IMR-90 (cell line): ENCODE data around the gene DAGLA. TPM values are rescaled to one million over a fixed set of nuclear protein-coding genes. Genes with fewer than 3 reads are reported as not detected.

Experiments used
- ATAC-seq: fragments of 200-7000 bp; cut with Tn5 transposase; 2 replicates; pipeline ENCODE4 v1.9.1; 2020; ENCODE audit warnings: low read depth, mild to moderate bottlenecking, moderate library complexity
- BruUV-seq: library from RNA; stranded (reverse); fragments of 400-500 nt; replicated peaks from 2 replicates; lab custom pipeline; 2021; lab: Mats Ljungman, UMichigan
- CTCF ChIA-PET: fragments of 300-600 bp; formaldehyde crosslinking; extraction: SDS; loops from one replicate; lab custom pipeline; 2021; ENCODE audit warnings: antibody characterized with exemption; lab: Yijun Ruan, JAX
- POLR2A ChIA-PET: fragments of 300-600 bp; sonication (Branson Sonifier 250); formaldehyde crosslinking; loops from one replicate; lab custom pipeline; 2022; ENCODE audit warnings: antibody characterized with exemption; ENCODE audit not compliant: unreplicated experiment; lab: Charles Lee
- DNase-seq: peaks from one replicate; pipeline ENCODE4 v3.0.0; 2013
- H2AFZ ChIP-seq: replicated peaks from 2 replicates; pipeline ENCODE3; 2013; ENCODE audit warnings: low read length, mild to moderate bottlenecking; ENCODE audit not compliant: poor library complexity
- H2AK5ac ChIP-seq: 2 replicates; pipeline ENCODE4 v1.6.1; 2013; ENCODE audit warnings: low read depth, low read length, inconsistent platforms
- H2AK9ac ChIP-seq: replicated peaks from 2 replicates; pipeline ENCODE3; 2013; ENCODE audit warnings: mild to moderate bottlenecking, low read depth, low read length, moderate library complexity; ENCODE audit not compliant: poor library complexity
- H2BK120ac ChIP-seq: 2 replicates; pipeline ENCODE4 v1.6.1; 2013; ENCODE audit warnings: low read depth, low read length, inconsistent platforms
- H2BK15ac ChIP-seq: 3 replicates; pipeline ENCODE4 v1.6.1; 2013; ENCODE audit warnings: low read depth, low read length, inconsistent platforms
- H2BK20ac ChIP-seq: 2 replicates; pipeline ENCODE4 v1.6.1; 2013; ENCODE audit warnings: low read depth, mild to moderate bottlenecking, inconsistent platforms, low read length, moderate library complexity
- H2BK5ac ChIP-seq: 2 replicates; pipeline ENCODE4 v1.6.1; 2013; ENCODE audit warnings: mild to moderate bottlenecking, low read depth, low read length, inconsistent platforms; ENCODE audit not compliant: poor library complexity, severe bottlenecking
- H3K14ac ChIP-seq: replicated peaks from 2 replicates; pipeline ENCODE4 v1.6.1; 2013; ENCODE audit warnings: low read depth, low read length, inconsistent platforms
- H3K18ac ChIP-seq: 2 replicates; pipeline ENCODE4 v1.6.1; 2013; ENCODE audit warnings: low read depth, low read length, control low read depth
- H3K23ac ChIP-seq: 2 replicates; pipeline ENCODE4 v1.6.1; 2013; ENCODE audit warnings: low read depth, low read length, inconsistent platforms
- H3K27ac ChIP-seq: 2 replicates; pipeline ENCODE4 v1.5.1; 2013; ENCODE audit warnings: mild to moderate bottlenecking, control low read depth, low read length; ENCODE audit not compliant: insufficient read depth
- H3K27me3 ChIP-seq: 2 replicates; pipeline ENCODE4 v1.6.1; 2013; ENCODE audit warnings: low read length; ENCODE audit not compliant: control insufficient read depth, insufficient read depth
- H3K36me3 ChIP-seq: 2 replicates; pipeline ENCODE4 v1.6.1; 2013; ENCODE audit warnings: low read length, mixed read lengths; ENCODE audit not compliant: control insufficient read depth, insufficient read depth
- H3K4ac ChIP-seq: 2 replicates; pipeline ENCODE4 v1.6.1; 2013; ENCODE audit warnings: low read depth, low read length, inconsistent platforms
- H3K4me1 ChIP-seq: 2 replicates; pipeline ENCODE4 v1.6.1; 2013; ENCODE audit warnings: low read length, mixed read lengths; ENCODE audit not compliant: control insufficient read depth, insufficient read depth
- H3K4me2 ChIP-seq: 2 replicates; pipeline ENCODE4 v1.6.1; 2013; ENCODE audit warnings: low read depth, mild to moderate bottlenecking, control low read depth, low read length, moderate library complexity
- H3K4me3 ChIP-seq: 2 replicates; pipeline ENCODE4 v1.5.1; 2013; ENCODE audit warnings: low read depth, mild to moderate bottlenecking, control low read depth, low read length, moderate library complexity; ENCODE audit not compliant: insufficient read depth
- H3K56ac ChIP-seq: 2 replicates; pipeline ENCODE4 v1.6.1; 2013; ENCODE audit warnings: low read length, inconsistent platforms; ENCODE audit not compliant: insufficient read depth; ENCODE audit errors: extremely low read depth
- H3K79me1 ChIP-seq, 2 experiments: 2 replicates each; pipeline ENCODE4 v1.6.1; 2013; ENCODE audit warnings: low read length in 2 of 2, inconsistent platforms in 1 of 2, low read depth in 1 of 2
- H3K9ac ChIP-seq: 2 replicates; pipeline ENCODE4 v1.6.1; 2013; ENCODE audit warnings: low read depth, low read length, control low read depth
- H3K9me1 ChIP-seq: 2 replicates; pipeline ENCODE4 v1.6.1; 2013; ENCODE audit warnings: low read length, inconsistent platforms; ENCODE audit not compliant: insufficient read depth
- H3K9me3 ChIP-seq: 2 replicates; pipeline ENCODE4 v1.6.1; 2013; ENCODE audit warnings: low read length; ENCODE audit not compliant: control insufficient read depth, insufficient read depth
- H4K20me1 ChIP-seq: 2 replicates; pipeline ENCODE4 v1.6.1; 2013; ENCODE audit warnings: low read length, inconsistent platforms; ENCODE audit not compliant: insufficient read depth
- H4K5ac ChIP-seq: 2 replicates; pipeline ENCODE4 v1.6.1; 2013; ENCODE audit warnings: mild to moderate bottlenecking, low read depth, low read length, control low read depth
- H4K8ac ChIP-seq, 2 experiments: 2 replicates each; pipeline ENCODE4 v1.6.1; 2013; ENCODE audit warnings: low read depth in 2 of 2, low read length in 2 of 2, control low read depth in 1 of 2, inconsistent platforms in 1 of 2
- H4K91ac ChIP-seq: 2 replicates; pipeline ENCODE4 v1.6.1; 2013; ENCODE audit warnings: low read depth, low read length, inconsistent platforms; ENCODE audit not compliant: insufficient read depth
- CHD1 ChIP-seq: IDR thresholded peaks from 2 replicates; pipeline ENCODE4 v1.6.1; 2012; ENCODE audit warnings: low read depth, low read length, improper control_type of control experiment
- CTCF ChIP-seq: conservative IDR thresholded peaks from 2 replicates; pipeline ENCODE4 v1.5.1; 2012; ENCODE audit warnings: mild to moderate bottlenecking, low read depth, low read length, improper control_type of control experiment
- FOS ChIP-seq: fragments of 150-350 bp; IDR thresholded peaks from 2 replicates; pipeline ENCODE4 v1.6.1; 2016; ENCODE audit warnings: low read depth, low read length
- NFE2L2 ChIP-seq: fragments of 150-350 bp; IDR thresholded peaks from 2 replicates; pipeline ENCODE4 v1.6.1; 2016; ENCODE audit warnings: low read depth, mild to moderate bottlenecking, low read length
- RAD21 ChIP-seq: IDR thresholded peaks from 2 replicates; pipeline ENCODE4 v1.6.1; 2012; ENCODE audit warnings: low read length, improper control_type of control experiment
- RCOR1 ChIP-seq: IDR thresholded peaks from 2 replicates; pipeline ENCODE4 v1.6.1; 2012; ENCODE audit warnings: mild to moderate bottlenecking, low read length, improper control_type of control experiment; ENCODE audit not compliant: insufficient replicate concordance
- RFX5 ChIP-seq: IDR thresholded peaks from 2 replicates; pipeline ENCODE4 v1.8.0; 2012; ENCODE audit warnings: low read depth, mild to moderate bottlenecking, low read length, moderate library complexity
- WGBS, 2 experiments: methylation state at CpG; one replicate each; pipeline versions ENCODE4 v1.1.5 to v1.1.7; 2013; ENCODE audit warnings: missing lambda C conversion rate in 2 of 2; ENCODE audit not compliant: insufficient read length in 1 of 2; ENCODE audit errors: extremely low coverage in 2 of 2; 5-methylcytosine and 5-hydroxymethylcytosine counted together
- dilution Hi-C: fragments of 300-500 bp; cut with HindIII; formaldehyde crosslinking; loops from one replicate; pipeline ENCODE4 v1.14.3; 2018; ENCODE audit warnings: low sequenced_read_pairs; ENCODE audit not compliant: unreplicated experiment
- in situ Hi-C: fragments of 300-500 bp; cut with MboI; formaldehyde crosslinking; loops from 3 replicates; pipeline ENCODE4 v1.14.3; 2019; ENCODE audit warnings: low sequenced_read_pairs, inconsistent platforms, mixed read lengths
- intact Hi-C: fragments of 100-400 bp; cut with micrococcal nuclease; formaldehyde crosslinking; loops from 2 replicates; pipeline ENCODE4 v1.10.0; 2022
- polyA plus RNA-seq, 3 experiments: library from polyadenylated mRNA; depleted of rRNA; stranded (reverse); fragments of >200 nt; gene quantifications; 2 replicates each; pipeline ENCODE4 v1.2.3, GENCODE V29; 2012; ENCODE audit warnings: low replicate concordance in 1 of 3
- total RNA-seq: library from RNA; depleted of rRNA; stranded (reverse); fragments of >200 nt; gene quantifications from 2 replicates; pipeline ENCODE4 v1.2.3, GENCODE V29; 2012

The DAGLA gene
- total and polyA plus RNA-seq, 2 of the 4 experiments (the other 2 are of a cell fraction) = 0.90 to 3.8 TPM

- dilution Hi-C loops (no loop called here), in situ Hi-C loops (no loop called here), intact Hi-C loops (no loop called here)
- Histone ChIP-seq H3K4me3 (no peak overlapping the region), H3K4ac (no peak overlapping the region), H4K20me1 (no peaks in the 10 kb centered on the region), H4K8ac (no peak overlapping the region), H4K91ac (no peak overlapping the region), H3K27ac (no peak overlapping the region), H2AFZ (no peak overlapping the region), H2BK15ac (no peak overlapping the region), H3K9me3 (no peaks in the 10 kb centered on the region), H3K9ac (no peak overlapping the region), H4K5ac (no peak overlapping the region), H3K4me2 (no peak overlapping the region), H3K27me3 (no peaks in the 10 kb centered on the region; the same call in 1 of the 2 replicates), H3K9me1 (no peaks in the 10 kb centered on the region), H2BK5ac (no peak overlapping the region), H3K4me1 (no peaks in the 10 kb centered on the region; the same call in none of the 2 replicates), H3K23ac (no peak overlapping the region), H3K36me3 (no peaks in the 10 kb centered on the region), H3K79me1 (no peaks in the 10 kb centered on the region), H2AK5ac (no peak overlapping the region), H2AK9ac (no peak overlapping the region), H3K14ac (no peak overlapping the region), H2BK20ac (no peak overlapping the region), H3K56ac (no peak overlapping the region), H2BK120ac (no peak overlapping the region), H3K18ac (no peak overlapping the region)
- DNase-seq (no peak), ATAC-seq (no peak)
- CTCF ChIA-PET = no interaction called here
- no TSS peak for BruUV-seq
- 88% methylated on average over 3 of the region's 10 CpGs; no CpG with 5 or more reads in 1 of the 2 experiments for WGBS, 2 experiments
- TF ChIP-seq NFE2L2 = no peak
- TF ChIP-seq CHD1 = no peak
- TF ChIP-seq RCOR1 = no peak
- TF ChIP-seq FOS = no peak
- no peak for TF ChIP-seq CTCF
- TF ChIP-seq RFX5 = no peak
- no peak for TF ChIP-seq RAD21
- POLR2A ChIA-PET = no interaction called here
Measured at GRCh38 chr11:61762223-61762615, 82.0 kb downstream of the DAGLA start.
